ENCODE data around the gene DUSP22. TPM values are rescaled to one million over a fixed set of nuclear protein-coding genes. Genes with fewer than 3 reads are reported as not detected.

DUSP22 gene
- total and polyA plus RNA-seq, 7 donors: 31.6 to 58.0 (median 49.7) TPM

- no peaks in the 10 kb centered on the region for H3K27me3 ChIP-seq (ENCODE audit: insufficient read depth in 3 of 3, low read length in 2 of 3)
- H3K4me3 ChIP-seq: no peak overlapping the region
- WGBS, 3 donors: 90 to 94% (median 91%) methylated on average over 4 of the region's 4 CpGs
- intact Hi-C loops (cut with DNase I): no loop called here
- TF ChIP-seq CTCF (IDR thresholded peaks at IDR 0.05): no peak
- no peak for ATAC-seq
- H3K27ac ChIP-seq: no peak overlapping the region
- H3K4me1 ChIP-seq: peaks cover 7% of the 10 kb centered on the region
- H3K36me3 ChIP-seq (ENCODE audit: insufficient read depth in 1 of 2, low read depth in 1 of 2): peaks cover 0 to 21% of the 10 kb centered on the region in 2 donors
- no peaks in the 10 kb centered on the region for H3K9me3 ChIP-seq
- no peak for DNase-seq
Measured at GRCh38 chr6:347232-347631, 54.9 kb downstream of the DUSP22 start.

- ATAC-seq (no peak), DNase-seq (no peak)
- H3K27me3 ChIP-seq (ENCODE audit: insufficient read depth in 3 of 3, low read length in 2 of 3): no peaks in the 10 kb centered on the region
- H3K4me3 ChIP-seq: no peak overlapping the region
- H3K27ac ChIP-seq: no peak overlapping the region
- H3K9me3 ChIP-seq: no peaks in the 10 kb centered on the region
- peaks cover 0 to 21% of the 10 kb centered on the region in 2 donors for H3K36me3 ChIP-seq (ENCODE audit: insufficient read depth in 1 of 2, low read depth in 1 of 2)
- H3K4me1 ChIP-seq: no peaks in the 10 kb centered on the region
- intact Hi-C loops (cut with DNase I): no loop called here
- WGBS, 3 donors: 94 to 95% (median 94%) methylated on average over 27 of the region's 27 CpGs
- no peak for TF ChIP-seq CTCF (IDR thresholded peaks at IDR 0.05)
Measured at GRCh38 chr6:347951-348859, 55.9 kb downstream of the DUSP22 start.

GRCh38 chr6:348860-349396, 56.6 kb downstream of the DUSP22 start:
- TF ChIP-seq CTCF (IDR thresholded peaks at IDR 0.05): no peak
- Histone ChIP-seq H3K27ac (no peak overlapping the region), H3K4me3 (no peak overlapping the region), H3K9me3 (no peaks in the 10 kb centered on the region), H3K27me3 (ENCODE audit: insufficient read depth in 3 of 3, low read length in 2 of 3) (no peaks in the 10 kb centered on the region), H3K4me1 (no peaks in the 10 kb centered on the region), H3K36me3 (ENCODE audit: insufficient read depth in 1 of 2, low read depth in 1 of 2) (peaks cover 0 to 21% of the 10 kb centered on the region in 2 donors)
- no peak for DNase-seq
- WGBS, 3 donors: 89 to 90% (median 90%) methylated on average over 21 of the region's 21 CpGs
- intact Hi-C loops (cut with DNase I): no loop called here
- ATAC-seq: peak in 1 of 4 donors; percentile 11

- ATAC-seq (no peak), DNase-seq (no peak)
- Histone ChIP-seq H3K27ac (no peak overlapping the region), H3K9me3 (no peaks in the 10 kb centered on the region), H3K4me1 (no peaks in the 10 kb centered on the region), H3K27me3 (ENCODE audit: insufficient read depth in 3 of 3, low read length in 2 of 3) (no peaks in the 10 kb centered on the region), H3K4me3 (no peak overlapping the region), H3K36me3 (ENCODE audit: insufficient read depth in 1 of 2, low read depth in 1 of 2) (peaks cover 0 to 21% of the 10 kb centered on the region in 2 donors)
- 76 to 84% (median 78%) methylated on average over 6 of the region's 6 CpGs for WGBS, 3 donors
- intact Hi-C loops (cut with DNase I): no loop called here
- no peak for TF ChIP-seq CTCF (IDR thresholded peaks at IDR 0.05)
Measured at GRCh38 chr6:349491-349921, 57.2 kb downstream of the DUSP22 start.

Measured in psoas muscle (tissue), 8 donors.